IPS-18c (cell line): Measurements from ENCODE around the gene TMEM92.
A peak's percentile ranks its signal among the peaks of the same experiment; 100 is the strongest.

Experiments
- H3K4me3 ChIP-seq: 2 replicates; pipeline ENCODE4 v1.7.0; 2013; ENCODE audit warnings: low read depth, mild to moderate bottlenecking, low read length, moderate library complexity; ENCODE audit not compliant: insufficient read depth
- H3K9me3 ChIP-seq: one replicate; pipeline ENCODE4 v1.6.1; 2013; ENCODE audit warnings: mild to moderate bottlenecking, low read length, moderate library complexity; ENCODE audit not compliant: control insufficient read depth, insufficient read depth

The TMEM92 gene

GRCh38 chr17:50259477-50260324, 14.6 kb upstream of the TMEM92 start:
- no peak overlapping the region for H3K4me3 ChIP-seq
- H3K9me3 ChIP-seq = peaks cover 2% of the 10 kb centered on the region

GRCh38 chr17:50260501-50260911, 13.8 kb upstream of the TMEM92 start:
- H3K9me3 ChIP-seq = peaks cover 2% of the 10 kb centered on the region
- no peak overlapping the region for H3K4me3 ChIP-seq

- H3K9me3 ChIP-seq = peaks cover 2% of the 10 kb centered on the region
- H3K4me3 ChIP-seq = no peak overlapping the region
Measured at GRCh38 chr17:50261051-50261915, 13.0 kb upstream of the TMEM92 start.

GRCh38 chr17:50262001-50262794, 12.1 kb upstream of the TMEM92 start:
- Histone ChIP-seq H3K9me3 (peaks cover 2% of the 10 kb centered on the region), H3K4me3 (no peak overlapping the region)

GRCh38 chr17:50263331-50264262, 10.7 kb upstream of the TMEM92 start:
- H3K4me3 ChIP-seq = peak overlapping the region; percentile 28; the same call in 1 of the 2 replicates
- no peaks in the 10 kb centered on the region for H3K9me3 ChIP-seq

- Histone ChIP-seq H3K9me3 (no peaks in the 10 kb centered on the region), H3K4me3 (peak overlapping the region; percentile 28)
Measured at GRCh38 chr17:50264263-50265113, 9.8 kb upstream of the TMEM92 start.

GRCh38 chr17:50265212-50265611, 9.1 kb upstream of the TMEM92 start:
- no peak overlapping the region for H3K4me3 ChIP-seq

GRCh38 chr17:50265690-50266315, 8.5 kb upstream of the TMEM92 start:
- Histone ChIP-seq H3K4me3 (no peak overlapping the region), H3K9me3 (no peaks in the 10 kb centered on the region)

More at GRCh38 chr17:50265212-50265611, 9.1 kb upstream of the TMEM92 start:
- H3K9me3 ChIP-seq = no peaks in the 10 kb centered on the region

- no peak overlapping the region for H3K4me3 ChIP-seq
- no peaks in the 10 kb centered on the region for H3K9me3 ChIP-seq
Measured at GRCh38 chr17:50266384-50267073, 7.7 kb upstream of the TMEM92 start.

- Histone ChIP-seq H3K4me3 (no peak overlapping the region), H3K9me3 (no peaks in the 10 kb centered on the region)
Measured at GRCh38 chr17:50267074-50267841, 7.0 kb upstream of the TMEM92 start.

GRCh38 chr17:50268026-50268425, 6.2 kb upstream of the TMEM92 start:
- Histone ChIP-seq H3K4me3 (no peak overlapping the region), H3K9me3 (no peaks in the 10 kb centered on the region)

- Histone ChIP-seq H3K9me3 (no peaks in the 10 kb centered on the region), H3K4me3 (no peak overlapping the region)
Measured at GRCh38 chr17:50268743-50269275, 5.5 kb upstream of the TMEM92 start.

GRCh38 chr17:50269477-50270434, 4.5 kb upstream of the TMEM92 start:
- no peaks in the 10 kb centered on the region for H3K9me3 ChIP-seq
- H3K4me3 ChIP-seq = peak overlapping the region; percentile 21; the same call in 1 of the 2 replicates
